NCI-H128 (cell line): ENCODE results near the gene UBL4A.

ENCODE experiments used
- DNase-seq: peaks from one replicate; lab custom pipeline; 2025; ENCODE audit not compliant: unreplicated experiment; lab: John Stamatoyannopoulos, UW

Gene UBL4A

GRCh38 chrX:154464806-154465365, 21.5 kb downstream of the UBL4A start:
- no peak for DNase-seq

DNA sequence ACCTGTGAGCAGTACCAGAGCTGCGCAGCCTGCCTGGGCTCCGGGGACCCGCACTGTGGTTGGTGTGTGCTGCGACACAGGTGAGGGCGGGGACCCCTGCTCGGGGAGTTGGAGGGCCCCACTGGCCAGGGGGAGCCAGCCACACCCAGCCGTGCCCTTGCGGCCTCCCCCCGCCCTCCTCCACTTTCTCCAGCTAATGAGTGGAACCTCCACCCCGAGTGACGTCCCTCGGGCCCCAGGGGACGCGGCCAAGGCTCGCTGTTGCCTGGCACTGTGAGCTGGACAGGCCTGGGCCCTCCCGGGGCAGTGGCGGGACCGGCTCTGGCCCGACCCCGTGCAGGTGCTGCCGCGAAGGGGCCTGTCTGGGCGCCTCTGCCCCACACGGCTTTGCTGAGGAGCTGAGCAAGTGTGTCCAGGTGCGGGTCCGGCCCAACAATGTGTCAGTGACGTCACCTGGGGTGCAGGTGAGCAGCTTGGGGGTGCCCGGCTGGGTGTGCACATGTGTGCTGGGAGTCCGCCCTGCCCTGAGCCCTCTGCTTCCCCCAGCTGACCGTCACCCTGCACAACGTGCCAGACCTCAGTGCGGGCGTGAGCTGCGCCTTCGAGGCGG, 22.7 kb downstream of the UBL4A start:
- no peak for DNase-seq

DNA sequence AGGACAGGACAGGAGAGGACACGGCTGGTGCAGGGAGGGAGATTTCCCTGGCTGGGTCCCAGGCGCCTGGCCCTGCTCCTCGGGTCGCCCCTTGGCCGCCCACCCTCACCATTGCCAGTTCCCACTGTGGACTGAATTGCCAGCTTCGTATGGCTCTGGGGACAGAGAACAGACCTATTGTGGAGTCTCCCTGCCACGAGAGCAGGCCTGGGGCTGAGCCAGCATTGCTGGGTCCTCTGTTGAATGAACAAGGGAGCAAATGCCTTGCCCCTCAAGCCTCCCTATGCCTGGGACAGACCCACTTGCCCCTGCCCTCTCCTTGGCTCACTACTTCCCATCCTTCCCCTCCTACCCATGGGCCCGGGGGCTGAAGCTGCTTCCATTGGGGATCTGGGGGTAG, 24.0 kb downstream of the UBL4A start:
- no peak for DNase-seq

DNA sequence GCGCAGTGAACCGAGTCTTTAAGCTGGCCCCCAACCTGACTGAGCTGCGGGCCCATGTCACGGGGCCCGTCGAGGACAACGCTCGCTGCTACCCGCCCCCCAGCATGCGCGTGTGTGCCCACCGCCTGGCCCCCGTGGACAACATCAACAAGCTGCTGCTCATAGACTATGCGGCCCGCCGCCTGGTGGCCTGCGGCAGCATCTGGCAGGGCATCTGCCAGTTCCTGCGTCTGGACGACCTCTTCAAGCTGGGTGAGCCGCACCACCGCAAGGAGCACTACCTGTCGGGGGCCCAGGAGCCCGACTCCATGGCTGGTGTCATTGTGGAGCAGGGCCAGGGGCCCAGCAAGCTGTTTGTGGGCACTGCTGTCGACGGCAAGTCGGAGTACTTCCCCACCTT, 26.1 kb downstream of the UBL4A start:
- no peak for DNase-seq

DNA sequence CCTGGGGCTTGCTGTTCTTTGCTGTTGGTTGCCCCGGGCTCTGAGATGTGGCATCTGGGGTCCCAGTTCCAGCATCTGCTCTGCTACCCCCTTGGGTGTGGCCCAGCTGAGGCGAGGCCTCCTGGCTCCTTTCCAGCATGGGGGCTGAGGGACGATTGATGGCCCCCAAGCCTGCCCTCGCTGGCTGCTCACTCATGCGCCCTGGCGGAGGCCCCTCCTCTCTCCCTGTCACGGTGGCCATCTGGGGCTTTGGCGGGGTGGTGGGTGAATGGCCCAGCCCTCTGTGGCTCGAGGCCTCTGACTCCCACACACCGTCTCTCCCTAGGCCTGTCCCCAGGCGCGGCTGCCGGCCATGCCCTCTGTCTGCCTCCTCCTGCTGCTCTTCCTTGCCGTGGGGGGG, 26.6 kb downstream of the UBL4A start:
- no peak for DNase-seq

DNA sequence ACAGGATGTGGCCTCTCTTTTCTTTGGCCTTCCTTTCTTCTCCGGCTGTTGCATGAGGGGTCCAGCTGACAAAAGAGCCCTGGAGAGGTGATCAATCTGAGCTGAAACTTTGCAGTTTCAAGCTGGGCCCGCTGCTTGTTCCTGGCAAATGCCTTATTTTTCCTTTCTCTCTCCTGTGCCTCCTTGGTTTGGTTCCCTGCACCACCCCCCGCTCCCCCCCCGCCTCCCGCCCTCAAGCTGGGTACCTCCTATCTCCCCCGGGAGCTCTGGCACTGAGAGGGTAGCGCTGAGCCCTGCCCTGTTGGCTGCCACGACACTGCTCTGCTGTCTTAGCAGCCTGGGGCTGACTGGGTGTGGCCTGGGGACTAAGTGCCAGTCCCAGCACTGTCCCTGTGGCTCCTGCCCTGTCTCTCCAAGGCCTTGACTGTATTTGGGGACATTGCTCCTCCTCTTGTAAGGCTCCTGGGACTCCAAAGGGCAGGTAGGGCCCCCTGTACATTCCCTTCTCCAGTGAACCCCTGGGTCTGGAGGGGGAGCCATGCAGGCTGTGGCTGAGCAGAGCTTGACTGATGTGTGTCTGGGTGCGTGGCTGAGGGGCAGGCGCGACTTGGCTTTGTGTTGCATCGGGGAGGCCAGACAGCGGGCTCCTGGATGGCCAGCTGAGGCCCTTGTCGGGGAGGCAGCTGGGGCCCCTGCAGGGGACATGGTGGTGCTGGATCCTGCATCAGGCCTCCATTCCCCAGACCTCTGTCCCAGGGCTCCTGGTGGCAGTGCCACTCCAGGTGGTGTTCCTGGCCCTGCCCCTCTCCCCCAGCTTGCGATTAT, 27.2 kb downstream of the UBL4A start:
- DNase-seq = no peak

- DNase-seq = no peak
Observed at GRCh38 chrX:154458116-154458953, 28.1 kb downstream of the UBL4A start, which contains the start of gene PLXNA3. Gene PLXNA3, plus strand, starts transcription at chrX:154458281. Its CDS starts 1,903 bp downstream, at chrX:154460184.

- peak; percentile 44 for DNase-seq
Observed at GRCh38 chrX:154457491-154458115, 28.8 kb downstream of the UBL4A start.

DNA sequence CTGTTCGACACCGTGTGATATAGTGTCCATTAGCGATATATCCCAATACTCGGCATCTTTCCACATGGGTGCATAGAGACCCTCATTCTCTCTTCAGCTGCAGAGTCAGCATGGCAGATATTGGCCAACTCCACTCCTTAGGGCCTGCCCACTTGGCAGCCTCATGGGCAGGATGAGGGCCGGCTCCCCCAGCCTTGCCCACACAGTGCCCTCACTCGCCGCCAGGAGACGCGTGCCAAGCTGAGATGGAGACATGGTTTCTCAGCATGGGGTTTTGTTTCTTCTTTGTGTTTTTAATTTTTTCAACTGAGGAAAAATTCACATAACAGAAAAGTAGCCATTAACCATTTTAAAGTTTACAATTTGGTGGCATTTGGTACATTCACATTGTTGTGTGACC, 33.6 kb downstream of the UBL4A start:
- DNase-seq = no peak

DNA sequence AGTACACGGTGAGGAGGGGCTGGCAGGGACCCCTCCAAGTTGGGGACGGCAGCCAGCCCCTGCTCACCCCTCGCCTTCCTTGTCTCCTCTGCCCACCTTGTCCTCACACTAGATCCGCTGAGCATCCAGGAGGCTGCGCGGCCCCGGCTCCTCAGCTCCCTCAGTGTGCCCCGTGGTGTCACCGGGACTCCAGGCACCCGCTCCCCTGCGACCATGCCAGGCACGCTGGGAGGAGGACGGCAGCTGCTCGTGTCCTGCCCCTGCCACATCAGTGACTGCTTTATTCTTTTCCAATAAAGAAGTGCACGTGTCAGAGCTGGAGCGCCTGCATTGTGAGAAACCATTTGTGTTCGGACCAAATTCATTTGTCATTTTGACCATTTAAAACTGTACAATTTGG, 36.1 kb downstream of the UBL4A start:
- no peak for DNase-seq

GRCh38 chrX:154449618-154450017, 36.8 kb downstream of the UBL4A start:
- DNase-seq = no peak

DNA sequence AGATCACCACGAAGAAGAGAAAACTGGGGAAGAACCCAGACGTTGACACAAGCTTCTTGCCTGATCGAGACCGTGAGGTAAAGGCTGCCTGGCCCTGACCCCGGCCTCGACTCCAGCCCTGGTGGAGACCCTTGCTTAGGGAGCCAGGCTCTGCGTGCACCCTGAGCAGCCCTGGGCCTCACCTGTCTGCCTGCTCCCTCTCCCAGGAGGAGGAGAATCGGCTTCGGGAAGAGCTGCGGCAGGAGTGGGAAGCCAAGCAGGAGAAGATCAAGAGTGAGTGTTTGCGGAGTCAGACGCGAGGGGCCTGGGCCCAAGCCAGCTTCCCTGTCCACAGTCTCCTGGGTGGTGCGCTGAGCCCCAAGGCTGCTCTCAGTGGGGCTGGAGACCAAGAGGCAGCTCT, 37.9 kb downstream of the UBL4A start:
- DNase-seq = no peak

GRCh38 chrX:154446430-154446829, 40.0 kb downstream of the UBL4A start:
- DNase-seq = no peak

GRCh38 chrX:154445776-154446175, 40.6 kb downstream of the UBL4A start:
- DNase-seq = no peak

GRCh38 chrX:154444755-154445246, 41.6 kb downstream of the UBL4A start:
- no peak for DNase-seq

DNA sequence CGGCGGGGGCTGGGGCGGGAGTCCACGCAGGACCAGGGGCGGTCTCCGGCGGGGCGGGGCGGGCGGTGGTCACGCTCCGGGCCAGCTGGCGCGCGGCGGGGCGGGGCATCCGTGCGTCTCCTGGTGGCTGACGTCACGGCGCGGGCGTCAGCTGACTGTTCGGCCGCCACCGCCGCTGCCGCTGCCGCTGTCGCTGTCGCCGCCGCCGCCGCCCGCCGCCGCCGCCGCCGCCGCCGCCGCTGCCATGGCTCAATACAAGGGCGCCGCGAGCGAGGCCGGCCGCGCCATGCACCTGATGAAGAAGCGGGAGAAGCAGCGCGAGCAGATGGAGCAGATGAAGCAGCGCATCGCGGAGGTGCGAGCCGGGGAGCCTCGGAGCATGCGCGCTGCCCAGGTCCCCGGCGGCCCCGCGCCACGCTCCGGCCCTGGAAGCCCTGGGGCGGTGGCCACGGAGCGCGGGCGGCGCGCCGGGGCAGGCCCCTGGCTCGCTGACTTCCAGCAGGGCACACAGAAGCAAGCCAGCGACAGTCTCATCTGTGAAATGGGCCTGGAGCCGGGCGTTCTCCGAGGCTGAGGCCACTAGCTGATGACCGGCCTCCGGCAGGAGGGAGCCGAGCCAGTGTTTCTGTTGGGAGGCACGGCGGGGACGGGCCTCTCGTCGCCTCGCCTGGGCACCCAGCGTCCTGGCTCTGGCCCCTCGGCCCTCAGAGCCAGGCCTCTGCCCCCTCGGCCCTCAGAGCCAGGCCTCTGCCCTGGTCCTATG, 42.2 kb downstream of the UBL4A start, which contains the start of gene FAM50A:
FAM50A (plus strand) TSS at position 150 of the 763 bp plus-strand sequence; CDS start at position 245, 95 bp downstream.
- no peak for DNase-seq

- DNase-seq = no peak
Observed at GRCh38 chrX:154443479-154443910, 42.9 kb downstream of the UBL4A start.

DNA sequence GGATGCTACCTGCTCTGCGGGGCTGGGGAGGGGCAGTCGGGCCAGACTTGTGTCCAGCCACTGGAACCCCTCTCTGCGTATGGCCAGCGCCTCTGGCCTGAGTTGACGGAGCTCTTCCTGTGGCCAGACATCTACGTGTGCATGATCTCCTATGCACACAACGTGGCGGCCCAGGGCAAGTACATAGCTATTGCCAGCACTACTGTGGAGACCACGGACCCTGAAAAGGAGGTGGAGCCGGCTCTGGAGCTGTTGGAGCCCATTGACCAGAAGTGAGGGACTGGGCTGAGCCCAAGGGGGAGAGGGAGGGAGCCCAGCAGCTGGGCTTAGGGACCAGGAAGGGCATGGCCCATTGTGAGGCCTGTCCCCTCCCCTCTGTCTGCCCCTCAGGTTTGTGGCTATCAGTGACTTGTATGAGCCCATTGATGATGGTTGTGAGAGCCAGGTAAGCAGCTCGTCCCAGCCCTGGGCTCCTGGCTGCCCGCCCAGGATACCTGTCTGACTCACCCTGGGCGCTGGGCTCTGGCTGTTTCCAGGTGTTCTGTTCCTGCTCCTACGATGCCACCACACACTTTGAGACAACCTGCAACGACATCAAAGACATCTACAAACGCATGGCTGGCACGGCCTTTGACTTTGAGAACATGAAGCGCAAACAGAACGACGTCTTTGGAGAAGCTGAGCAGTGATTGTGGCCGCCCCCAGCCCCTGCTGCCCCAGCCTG, 44.3 kb downstream of the UBL4A start:
- DNase-seq = no peak

DNA sequence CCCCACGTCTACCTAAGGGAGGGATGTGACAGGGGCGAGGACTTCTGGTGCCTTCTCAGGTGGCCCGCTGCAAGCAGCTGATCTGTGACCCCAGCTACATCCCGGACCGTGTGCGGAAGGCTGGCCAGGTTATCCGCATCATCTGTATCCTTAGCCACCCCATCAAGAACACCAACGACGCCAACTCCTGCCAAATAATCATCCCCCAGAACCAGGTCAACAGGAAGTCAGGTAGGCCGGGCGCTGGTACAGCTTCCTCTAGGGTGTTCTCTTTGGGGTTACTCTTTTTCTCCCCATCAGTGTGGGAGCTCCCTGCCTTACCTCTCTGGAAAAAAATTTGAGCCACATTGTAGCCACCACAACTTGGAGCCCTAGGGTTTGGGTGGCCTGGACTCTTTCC, 44.9 kb downstream of the UBL4A start:
- DNase-seq = no peak
